ENCODE results near the gene GNAI2.
"Not testable (repeated sequence)": the region's sequence is repeated elsewhere in the genome, so short reads cannot be mapped to it uniquely, and the experiment has no call there.

GNAI2 gene

DNA sequence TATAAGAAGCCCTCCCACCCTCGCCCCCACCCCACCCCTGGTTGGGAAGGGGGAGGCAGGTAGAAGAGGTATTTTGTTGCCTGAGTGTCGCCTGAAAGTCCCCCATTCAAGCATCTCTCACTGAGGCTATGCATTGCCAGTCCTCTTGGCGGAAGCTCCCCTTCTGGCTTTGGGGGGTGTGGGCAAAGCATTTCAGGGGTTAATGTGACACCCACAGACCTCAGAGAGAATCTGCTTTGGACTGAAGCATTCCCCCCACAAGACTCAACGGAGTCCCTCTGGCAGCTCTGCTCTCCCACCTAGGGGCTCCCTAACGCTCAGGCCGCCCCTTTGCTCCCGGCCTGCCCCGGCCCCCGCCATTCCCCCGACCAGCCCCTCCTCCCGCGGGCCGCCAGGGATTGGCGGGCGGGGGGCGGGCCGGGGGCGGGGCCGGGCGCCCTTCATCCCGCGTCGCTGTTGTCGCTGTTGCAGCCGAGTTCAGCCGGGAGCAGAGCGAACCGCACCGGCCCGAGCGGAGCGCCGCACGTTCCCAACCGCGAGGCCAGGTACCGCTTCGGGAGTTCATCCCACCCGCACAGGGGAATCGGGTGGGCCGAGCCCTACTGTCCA lies 31.1 kb upstream of the GNAI2 start, which contains the start of gene SLC38A3:
Gene SLC38A3 (plus strand): TSS at position 468 of the 609 bp plus-strand sequence. CDS start 8,929 bp downstream, outside the sequence.
- DNase-seq (ENCODE audit: low spot score) = no peak

DNA sequence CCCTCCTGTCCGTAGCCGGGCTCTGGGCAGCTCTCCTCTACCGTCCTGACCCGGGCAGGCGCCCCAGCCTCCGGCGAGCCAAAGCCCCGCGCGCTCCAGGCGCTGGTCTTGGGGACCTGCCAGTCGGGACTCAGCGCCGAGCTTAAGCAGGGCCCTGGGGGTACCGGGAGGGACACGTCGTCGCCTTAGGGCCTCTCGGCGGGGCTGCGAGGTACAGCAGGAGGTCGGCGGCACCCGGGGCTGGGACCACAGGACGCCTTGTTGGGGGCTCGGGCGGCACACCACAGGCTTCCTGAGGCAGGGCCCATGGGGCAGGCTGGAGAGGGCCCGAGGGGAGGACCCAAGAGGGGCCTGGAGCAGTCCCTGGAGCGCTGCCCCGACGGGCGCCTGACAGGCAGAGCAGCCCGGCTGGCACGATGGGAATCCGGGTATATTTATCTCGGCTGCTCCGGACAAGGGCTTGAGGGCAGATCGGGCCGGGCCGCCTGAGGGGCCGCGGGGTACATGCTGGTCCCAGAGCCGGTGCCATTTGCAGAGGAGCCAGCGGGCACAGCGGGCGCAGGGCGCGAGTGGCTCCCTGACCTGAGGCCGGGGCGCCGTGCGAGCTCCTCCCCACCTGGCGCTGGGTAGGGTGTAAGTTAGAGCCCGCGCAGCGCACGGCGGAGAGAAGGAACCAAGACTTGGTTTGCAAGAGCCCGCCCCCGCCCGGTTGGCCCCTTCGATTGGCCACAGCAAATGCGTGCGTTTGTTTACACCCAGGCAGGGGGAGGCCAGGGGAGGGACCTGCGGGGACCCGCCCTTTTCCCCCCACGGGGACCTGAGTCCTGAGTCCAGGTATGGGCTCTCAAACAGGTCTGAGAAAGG lies 30.4 kb upstream of the GNAI2 start:
- DNase-seq (ENCODE audit: low spot score) = no peak

DNA sequence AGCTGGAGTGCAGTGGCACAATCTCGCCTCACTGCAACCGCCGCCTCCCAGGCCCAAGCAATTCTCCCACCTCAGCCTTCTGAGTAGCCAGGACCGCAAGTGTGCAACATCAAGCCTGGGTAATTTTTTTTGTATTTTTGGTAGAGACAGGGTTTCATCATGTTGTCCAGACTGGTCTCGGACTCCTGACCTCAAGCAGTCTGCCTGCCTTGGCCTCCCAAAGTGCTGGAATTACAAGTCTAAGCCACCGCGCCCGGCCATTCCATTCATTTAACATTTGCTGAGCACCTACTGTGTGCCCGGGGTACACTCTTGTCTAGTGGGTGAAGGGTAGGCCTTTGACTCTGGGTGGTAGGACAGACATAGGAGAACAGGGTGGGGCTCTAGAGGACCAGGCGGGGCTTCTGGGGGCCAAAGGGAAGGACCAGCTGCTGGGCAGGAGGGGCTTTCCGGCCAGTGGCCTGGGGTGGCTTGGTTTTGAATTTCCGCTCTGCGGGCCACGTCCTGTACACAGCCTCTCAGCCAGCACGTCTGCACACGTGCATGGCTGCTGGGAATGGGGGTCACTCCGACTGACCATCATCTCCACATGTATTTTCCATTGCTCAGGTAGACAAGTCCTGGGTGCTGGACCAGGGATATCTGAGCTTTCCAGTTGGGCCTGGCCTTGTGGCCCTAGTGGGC lies 28.5 kb upstream of the GNAI2 start:
- DNase-seq (ENCODE audit: low spot score) = no peak

DNA sequence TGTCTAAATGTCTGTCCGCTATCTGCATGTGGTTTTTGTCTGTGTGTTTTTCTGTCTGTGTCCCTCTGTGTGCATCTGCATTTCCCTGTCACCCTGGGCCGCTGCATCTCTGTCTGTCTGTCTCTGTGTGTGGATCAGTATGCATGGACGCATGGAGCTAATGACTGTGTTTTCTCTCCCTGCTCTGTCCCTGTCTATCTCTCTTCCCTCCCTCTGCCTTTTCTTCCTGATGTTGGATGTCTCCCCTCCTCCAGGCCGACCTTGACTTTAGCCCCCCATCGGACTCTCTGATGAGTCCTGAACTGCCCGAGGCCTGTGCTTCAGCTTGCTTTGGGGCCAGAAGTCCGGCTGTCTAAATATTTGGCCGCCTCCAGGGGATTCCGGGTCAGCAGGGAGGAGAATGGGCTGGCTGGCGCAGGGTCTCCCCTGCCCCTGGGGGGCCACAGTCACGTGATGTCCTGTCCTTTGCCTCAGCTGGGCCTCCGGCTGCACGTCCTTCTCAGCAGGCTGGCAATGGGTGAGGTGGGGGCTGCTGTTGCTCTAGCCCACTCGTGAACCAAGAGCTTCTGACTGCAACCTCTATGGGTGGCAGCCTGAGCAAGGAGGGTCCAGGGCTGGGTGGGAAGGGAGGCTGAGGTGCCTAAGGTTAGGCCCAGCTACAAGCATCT lies 27.2 kb upstream of the GNAI2 start:
- DNase-seq (ENCODE audit: low spot score) = no peak

DNA sequence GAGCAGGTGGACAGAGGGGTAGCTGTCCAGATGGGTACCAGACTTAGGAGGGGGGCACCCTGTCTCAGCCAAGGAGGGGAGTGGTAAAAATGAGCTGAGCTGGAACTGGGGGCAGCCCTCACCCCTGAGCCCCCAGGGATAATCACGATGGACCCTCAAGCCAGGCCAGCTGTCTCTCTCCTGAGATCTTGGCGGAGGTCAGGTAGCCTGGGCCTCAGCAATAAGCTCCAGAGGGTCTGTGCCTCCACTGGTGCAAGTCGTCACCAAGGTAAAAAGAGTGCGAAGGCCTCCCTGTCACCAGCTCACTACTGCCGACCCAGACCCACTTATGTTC lies 25.9 kb upstream of the GNAI2 start:
- DNase-seq (ENCODE audit: low spot score) = no peak

DNA sequence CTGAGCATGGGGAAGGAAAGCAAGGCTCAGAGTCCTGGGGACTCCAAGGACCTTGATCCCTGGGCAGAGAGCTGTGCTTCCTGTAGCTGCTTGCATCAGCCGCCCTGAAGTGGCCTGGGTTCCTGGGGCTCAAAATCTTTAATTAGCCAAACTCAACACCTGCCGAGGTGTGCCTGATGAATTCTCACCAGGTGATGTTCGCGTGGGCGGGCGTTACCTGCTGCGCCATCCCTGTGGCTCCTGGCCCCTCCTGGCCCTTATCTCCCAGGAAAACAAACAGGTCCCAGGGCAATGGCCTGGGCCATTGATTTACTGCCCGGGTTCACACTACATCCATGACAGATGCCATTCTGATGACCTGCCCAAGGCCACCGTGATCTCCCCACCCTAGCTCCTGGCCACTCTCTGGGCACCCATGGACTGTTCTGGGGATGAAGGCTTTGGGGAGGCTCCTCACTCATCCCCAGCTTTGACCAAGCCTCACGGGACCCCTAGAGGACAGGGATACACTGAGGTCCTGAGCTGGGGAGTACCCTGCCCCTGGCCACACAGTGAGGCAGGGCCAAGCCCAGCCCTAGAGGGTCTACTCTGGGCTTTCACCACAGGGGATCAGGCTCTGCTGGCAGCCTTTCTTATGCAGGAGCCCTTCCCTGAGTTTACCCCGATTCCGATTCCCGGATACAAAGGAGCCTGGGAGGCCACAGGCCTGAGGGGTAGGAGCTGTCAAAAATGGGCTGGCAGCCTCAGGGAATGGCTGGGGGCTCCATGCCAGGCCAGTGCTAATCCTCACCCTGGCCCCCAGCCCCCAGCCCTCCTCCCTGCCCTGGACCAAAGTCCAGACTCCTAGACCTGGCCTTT lies 25.3 kb upstream of the GNAI2 start:
- no peak for DNase-seq (ENCODE audit: low spot score)

DNA sequence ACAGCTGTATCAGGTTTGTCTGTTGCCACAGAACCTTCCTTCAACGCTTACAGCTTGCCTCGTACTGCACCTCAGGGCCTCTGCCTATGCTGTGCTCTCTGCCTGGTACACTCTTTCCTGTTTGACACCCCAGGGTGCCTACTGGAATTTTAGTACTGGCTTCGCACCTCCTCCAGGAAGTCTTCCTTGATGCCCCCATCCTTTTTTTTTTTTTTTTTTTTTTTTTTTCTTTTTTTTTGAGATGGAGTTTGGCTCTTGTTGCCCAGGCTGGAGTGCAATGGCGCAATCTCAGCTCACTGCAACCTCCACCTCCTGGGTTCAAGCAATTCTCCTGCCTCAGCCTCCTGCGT lies 24.7 kb upstream of the GNAI2 start:
- DNase-seq (ENCODE audit: low spot score) = not testable (repeated sequence)

DNA sequence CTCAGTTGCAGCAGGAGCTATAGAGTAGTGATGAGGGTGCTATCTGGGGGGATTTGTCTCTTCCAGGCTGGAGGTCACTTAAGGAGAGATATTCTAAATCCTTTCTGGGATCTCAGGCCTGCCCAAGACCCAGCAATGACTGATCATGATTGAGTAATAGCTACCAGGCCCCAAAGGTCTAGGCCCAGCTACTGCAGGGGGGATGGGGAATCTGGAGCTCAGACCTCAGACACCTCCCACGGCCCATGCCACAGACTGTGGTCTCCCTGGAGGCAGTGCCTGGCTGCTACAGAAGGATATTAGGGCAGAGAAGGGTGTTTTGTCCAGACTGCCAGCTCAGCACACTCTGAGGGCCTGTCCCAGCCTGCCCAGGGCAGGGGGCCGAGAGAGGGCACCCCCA lies 24.1 kb upstream of the GNAI2 start:
- DNase-seq (ENCODE audit: low spot score) = no peak

DNA sequence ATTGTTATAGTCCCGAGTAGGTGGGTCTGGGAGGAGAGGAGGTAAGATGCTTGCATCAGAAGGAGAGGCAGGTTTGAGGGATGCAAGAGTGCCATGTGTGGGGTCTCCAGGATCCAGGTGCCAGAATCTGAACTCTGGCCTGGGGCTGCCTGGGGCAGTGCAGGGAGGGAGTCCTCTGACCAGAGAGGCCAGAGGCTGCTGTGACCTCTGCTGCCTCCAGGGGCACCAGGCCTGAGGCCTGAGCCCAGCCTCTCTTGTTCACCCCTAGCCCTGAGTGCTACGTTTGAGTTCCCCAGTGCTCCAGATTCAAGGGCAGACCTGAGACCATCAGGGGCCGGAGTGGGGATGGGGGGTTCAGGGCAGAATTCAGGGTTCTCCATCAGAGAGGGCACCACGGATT lies 23.5 kb upstream of the GNAI2 start:
- no peak for DNase-seq (ENCODE audit: low spot score)

DNA sequence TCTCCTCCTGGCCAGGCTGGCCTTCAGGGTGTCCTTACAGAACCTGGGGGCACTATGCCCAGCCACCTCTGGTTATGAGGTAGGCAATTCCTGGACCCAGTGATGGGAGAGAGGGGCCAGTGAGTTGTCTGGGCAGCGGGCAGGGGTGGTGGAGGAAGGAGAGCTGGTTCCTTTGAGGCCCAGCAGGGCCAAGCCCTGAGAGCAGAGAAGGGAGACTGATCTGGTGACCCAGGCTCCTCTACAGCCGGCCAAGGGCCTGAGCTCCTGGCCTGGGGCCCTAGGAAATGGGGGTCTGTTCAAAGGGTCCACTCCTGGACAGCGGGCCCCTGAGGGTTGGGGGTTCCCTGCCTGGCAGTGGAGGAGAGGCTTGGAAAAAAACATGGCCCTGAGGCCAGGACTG lies 23.0 kb upstream of the GNAI2 start:
- DNase-seq (ENCODE audit: low spot score) = no peak

DNA sequence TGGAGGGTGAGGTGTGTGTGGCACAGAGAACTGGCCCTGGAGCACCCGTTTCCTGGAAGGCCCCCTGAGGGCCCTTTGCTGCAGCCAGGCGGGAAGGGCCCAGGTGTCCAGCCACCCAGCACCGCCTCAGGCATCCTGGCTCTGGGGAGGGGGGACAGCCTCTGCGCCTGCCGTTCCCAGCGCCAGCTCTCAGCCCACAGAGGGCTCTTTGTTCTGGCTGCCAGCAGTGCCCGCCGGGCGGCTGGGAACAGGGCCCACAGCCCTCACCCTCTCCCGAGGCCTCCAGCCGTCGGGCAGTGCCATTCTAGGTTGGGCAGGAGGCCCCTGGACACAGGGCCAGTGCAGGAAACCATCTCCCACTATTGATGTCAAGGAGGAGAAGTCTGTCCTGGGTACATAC lies 22.6 kb upstream of the GNAI2 start:
- no peak for DNase-seq (ENCODE audit: low spot score)

DNA sequence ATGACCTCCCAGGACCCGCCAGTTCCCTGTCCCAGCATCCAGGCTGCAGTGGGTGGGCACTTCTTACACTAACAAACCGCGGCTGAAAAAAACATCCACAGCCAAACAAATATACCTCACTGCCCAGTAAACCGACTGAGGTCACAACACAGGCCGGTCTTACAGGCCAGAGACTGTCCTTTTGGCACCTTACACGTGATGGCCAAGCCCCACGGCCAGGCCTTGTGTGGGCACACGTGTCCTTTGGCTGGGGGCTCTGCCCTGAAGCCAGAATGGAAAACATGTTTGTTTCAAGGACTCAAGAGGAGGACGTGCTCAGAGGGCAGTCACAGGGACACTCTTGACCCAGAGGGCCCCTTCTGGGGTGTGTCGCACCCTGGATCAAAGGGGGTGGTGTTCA lies 21.2 kb upstream of the GNAI2 start:
- DNase-seq (ENCODE audit: low spot score) = no peak

DNA sequence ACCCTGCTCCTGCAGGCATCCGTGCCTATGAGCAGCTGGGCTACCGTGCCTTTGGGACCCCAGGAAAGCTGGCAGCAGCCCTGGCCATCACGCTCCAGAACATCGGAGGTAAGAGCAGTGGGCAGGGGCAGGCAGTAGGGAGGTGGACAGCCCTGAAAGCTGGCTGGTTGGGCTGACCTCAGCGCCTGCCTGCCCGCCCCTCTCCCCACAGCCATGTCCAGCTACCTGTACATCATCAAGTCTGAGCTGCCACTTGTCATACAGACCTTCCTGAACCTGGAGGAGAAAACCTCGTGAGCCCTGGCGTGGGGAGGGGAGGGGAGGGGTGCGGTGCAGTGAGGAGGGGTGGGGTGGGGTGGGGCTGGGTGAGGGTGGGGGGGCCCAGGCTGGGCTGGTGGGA lies 20.5 kb upstream of the GNAI2 start:
- DNase-seq (ENCODE audit: low spot score) = no peak

DNA sequence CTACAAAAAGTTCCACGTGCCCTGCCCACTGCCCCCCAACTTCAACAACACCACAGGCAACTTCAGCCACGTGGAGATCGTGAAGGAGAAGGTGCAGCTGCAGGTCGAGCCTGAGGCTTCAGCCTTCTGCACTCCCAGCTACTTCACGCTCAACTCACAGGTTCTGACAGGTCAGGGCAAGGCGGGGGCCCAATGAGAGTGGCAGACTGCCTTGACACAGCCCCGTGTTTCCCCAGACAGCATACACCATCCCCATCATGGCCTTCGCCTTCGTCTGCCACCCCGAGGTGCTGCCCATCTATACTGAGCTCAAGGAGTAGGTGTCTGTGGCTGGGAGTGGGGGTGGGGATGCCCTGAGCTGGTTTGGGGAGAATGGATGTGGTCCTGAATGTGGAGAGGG lies 18.3 kb upstream of the GNAI2 start:
- no peak for DNase-seq (ENCODE audit: low spot score)

DNA sequence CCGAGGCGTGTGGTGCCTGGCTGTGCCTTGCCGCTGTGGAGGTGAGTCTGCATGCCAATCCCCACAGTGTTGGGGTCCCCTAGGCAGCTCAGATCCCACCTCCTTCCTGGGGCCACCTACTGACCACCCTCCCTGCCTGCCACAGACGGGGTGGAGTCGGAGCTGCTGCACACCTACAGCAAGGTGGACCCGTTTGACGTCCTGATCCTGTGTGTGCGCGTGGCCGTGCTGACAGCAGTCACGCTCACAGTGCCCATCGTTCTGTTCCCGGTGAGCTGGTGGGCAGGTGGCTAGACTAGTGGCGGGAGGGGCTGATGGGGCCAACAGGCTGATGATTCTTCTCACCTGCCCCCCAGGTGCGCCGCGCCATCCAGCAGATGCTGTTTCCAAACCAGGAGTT lies 17.6 kb upstream of the GNAI2 start:
- DNase-seq (ENCODE audit: low spot score) = no peak

DNA sequence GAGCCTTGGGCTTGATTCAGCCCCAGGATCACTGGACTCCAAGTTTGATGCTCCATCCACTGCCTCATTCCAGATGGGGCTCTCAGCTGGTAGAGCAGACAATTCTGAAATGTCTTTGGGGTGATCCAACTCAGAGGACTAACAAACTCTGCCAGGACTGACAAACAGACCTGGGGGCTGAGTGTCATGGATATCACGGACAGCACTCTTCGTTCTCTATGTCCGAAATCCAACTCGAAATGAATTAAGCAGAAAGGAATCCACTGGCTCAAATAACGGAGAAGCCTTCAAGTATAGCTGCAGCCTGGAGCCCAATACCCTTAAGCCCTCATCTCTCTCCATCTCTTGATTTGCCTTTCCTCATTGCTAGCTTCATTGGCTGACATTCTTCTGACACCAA lies 16.7 kb upstream of the GNAI2 start:
- DNase-seq (ENCODE audit: low spot score) = no peak

DNA sequence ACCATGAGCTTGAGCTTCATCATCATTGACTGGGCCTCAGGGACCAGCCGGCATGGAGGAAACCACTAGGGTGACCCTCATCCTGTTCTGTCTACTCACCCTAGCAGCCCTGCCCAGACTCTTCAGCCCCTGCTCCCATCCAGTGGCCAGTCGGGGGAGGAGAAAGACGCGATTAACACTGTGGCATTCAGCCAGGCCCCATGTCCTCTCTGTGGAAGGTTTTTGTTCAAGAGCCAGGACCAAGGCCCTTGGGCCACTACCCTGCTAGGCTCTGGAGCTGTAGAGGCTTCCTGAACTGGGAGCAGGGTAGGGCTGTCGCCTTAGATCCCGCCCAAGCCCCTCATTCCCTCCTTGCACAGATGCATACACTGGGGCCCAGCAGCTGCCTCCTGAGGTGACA lies 15.9 kb upstream of the GNAI2 start:
- no peak for DNase-seq (ENCODE audit: low spot score)

DNA sequence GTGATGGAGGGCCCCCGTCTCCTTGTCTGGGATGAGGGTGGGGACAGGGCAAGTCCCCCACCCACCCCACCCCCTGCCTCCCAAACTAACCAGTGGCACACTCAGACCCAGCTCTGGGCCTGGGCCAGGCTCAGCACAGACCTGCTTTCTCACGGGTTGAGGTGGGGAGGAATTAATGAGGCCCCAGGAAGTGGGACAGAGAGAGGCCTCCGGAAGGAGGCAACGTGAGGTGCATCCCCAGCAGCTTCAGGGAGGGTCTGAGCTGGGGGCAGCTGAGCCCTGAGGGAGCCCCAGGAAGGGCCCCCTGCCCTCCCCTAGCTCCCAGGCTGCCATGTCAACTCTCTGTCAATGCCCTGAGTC lies 15.0 kb upstream of the GNAI2 start:
- DNase-seq (ENCODE audit: low spot score) = no peak

DNA sequence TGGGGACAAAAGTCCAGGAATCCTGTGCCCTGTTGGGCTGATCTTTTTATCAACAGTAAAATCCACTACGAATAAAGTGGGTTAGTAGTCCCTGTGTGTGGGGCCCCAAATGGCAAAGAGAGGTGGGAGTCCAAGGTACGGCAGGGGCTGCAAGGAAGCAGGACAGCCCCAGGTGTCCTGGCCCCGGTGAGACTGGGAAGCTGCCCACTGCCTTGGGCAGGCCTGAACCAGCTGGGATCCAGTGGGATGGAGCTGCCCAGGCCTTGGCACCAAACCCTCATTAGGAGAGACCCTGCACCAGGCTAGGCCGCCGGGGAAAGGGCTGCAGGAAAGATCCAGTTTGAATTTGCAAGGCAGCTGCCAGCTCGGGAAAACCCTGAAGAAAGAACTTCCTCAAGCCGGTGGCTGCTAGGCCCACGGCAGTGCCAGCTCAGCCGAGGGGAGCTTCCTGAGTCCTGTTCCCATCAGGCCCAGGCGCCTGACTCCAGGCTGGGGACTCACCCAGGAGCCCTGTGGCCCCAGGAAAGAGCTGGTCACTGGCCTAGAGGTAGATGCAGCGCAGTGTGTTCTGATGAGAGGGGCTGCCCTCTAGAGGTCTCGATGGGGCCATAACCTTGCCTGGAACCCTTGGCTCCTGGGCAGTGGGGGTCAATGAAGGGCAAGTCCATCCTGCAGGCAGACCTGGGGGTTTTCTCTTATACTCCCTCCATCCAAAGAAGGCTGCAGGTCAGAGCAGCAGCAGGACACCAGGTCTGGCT lies 14.4 kb upstream of the GNAI2 start:
- DNase-seq (ENCODE audit: low spot score) = no peak

DNA sequence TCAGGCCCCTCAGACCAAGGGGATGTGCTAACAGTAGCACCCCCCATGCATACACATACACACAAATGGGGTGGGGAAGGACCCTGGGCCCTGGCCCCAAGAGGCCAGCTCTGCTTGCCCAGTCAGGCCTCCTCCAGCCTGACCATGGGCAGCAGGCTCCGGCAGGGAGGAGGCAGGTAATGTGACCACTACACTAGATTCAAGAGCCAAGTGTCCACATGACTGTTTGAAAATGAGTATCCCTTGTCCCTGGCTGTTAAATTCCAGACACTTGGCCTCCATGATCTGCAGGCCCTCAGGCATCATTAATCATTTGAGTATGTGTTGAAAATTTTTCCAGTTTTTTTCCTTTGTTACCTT lies 13.9 kb upstream of the GNAI2 start:
- no peak for DNase-seq (ENCODE audit: low spot score)

DNA sequence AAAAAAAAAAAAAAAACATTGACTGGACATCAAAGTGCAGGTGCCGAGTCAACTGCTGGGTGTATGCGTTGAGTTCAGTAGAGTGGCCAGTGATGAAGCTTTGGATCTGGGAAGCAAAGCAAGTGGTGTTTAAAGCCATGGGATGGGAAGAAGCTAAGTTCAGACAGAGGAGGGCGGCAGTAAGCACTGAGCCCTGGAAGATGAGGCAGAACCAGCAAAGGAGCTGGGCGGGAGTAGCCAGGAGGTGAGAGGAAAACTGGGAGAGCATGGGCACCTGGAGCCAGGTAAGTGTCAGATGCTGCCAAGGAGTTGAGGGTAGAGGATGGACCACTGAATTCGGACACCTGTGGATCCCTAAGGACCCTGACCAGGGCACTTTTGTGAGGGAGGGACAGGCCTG lies 11.4 kb upstream of the GNAI2 start:
- DNase-seq (ENCODE audit: low spot score) = no peak
